Mesendoderm (in vitro differentiated cells): ENCODE data around the gene GPR62.

Experiments
- DNase-seq: peaks from one replicate; pipeline ENCODE4 v3.0.0; 2013
- H2AK5ac ChIP-seq: 2 replicates; pipeline ENCODE4 v1.6.1; 2013; ENCODE audit warnings: low read length, inconsistent platforms
- H2BK120ac ChIP-seq: 2 replicates; pipeline ENCODE4 v1.6.1; 2013; ENCODE audit warnings: low read depth, mild to moderate bottlenecking, low read length, moderate library complexity, mixed read lengths
- H2BK15ac ChIP-seq: replicated peaks from 2 replicates; pipeline ENCODE4 v1.6.1; 2013; ENCODE audit warnings: low read depth, mild to moderate bottlenecking, moderate library complexity
- H2BK5ac ChIP-seq: 2 replicates; pipeline ENCODE4 v1.6.1; 2013; ENCODE audit warnings: low read length, inconsistent platforms
- H3K18ac ChIP-seq: 2 replicates; pipeline ENCODE4 v1.6.1; 2013; ENCODE audit warnings: mild to moderate bottlenecking, low read length, mixed read lengths
- H3K23ac ChIP-seq: one replicate; pipeline ENCODE4 v1.6.1; 2013; ENCODE audit warnings: low read length
- H3K27ac ChIP-seq: 2 replicates; pipeline ENCODE4 v1.5.1; 2013; ENCODE audit warnings: low read depth, mild to moderate bottlenecking, inconsistent platforms, low read length, moderate library complexity
- H3K27me3 ChIP-seq: 2 replicates; pipeline ENCODE4 v1.6.1; 2013; ENCODE audit warnings: low read length, control low read depth, mild to moderate bottlenecking, inconsistent platforms; ENCODE audit not compliant: insufficient read depth, poor library complexity
- H3K36me3 ChIP-seq: 2 replicates; pipeline ENCODE4 v1.6.1; 2013; ENCODE audit warnings: low read length, inconsistent platforms; ENCODE audit not compliant: control insufficient read depth, insufficient read depth
- H3K4ac ChIP-seq: one replicate; pipeline ENCODE4 v1.6.1; 2013; ENCODE audit warnings: low read depth, mild to moderate bottlenecking, low read length, moderate library complexity
- H3K4me1 ChIP-seq: 2 replicates; pipeline ENCODE4 v1.6.1; 2013; ENCODE audit warnings: low read depth, low read length, inconsistent platforms; ENCODE audit not compliant: control insufficient read depth
- H3K4me2 ChIP-seq: 2 replicates; pipeline ENCODE4 v1.6.1; 2013; ENCODE audit warnings: low read length
- H3K4me3 ChIP-seq: 2 replicates; pipeline ENCODE4 v1.5.1; 2013; ENCODE audit warnings: mild to moderate bottlenecking, low read length
- H3K56ac ChIP-seq: one replicate; pipeline ENCODE4 v1.6.1; 2013; ENCODE audit warnings: low read length
- H3K79me1 ChIP-seq: 2 replicates; pipeline ENCODE4 v1.6.1; 2013; ENCODE audit warnings: low read length, inconsistent platforms
- H3K79me2 ChIP-seq: 2 replicates; pipeline ENCODE4 v1.6.1; 2013; ENCODE audit warnings: mild to moderate bottlenecking, low read length; ENCODE audit not compliant: control insufficient read depth, insufficient read depth
- H3K9ac ChIP-seq: 2 replicates; pipeline ENCODE4 v1.6.1; 2013; ENCODE audit warnings: low read length, inconsistent platforms
- H4K5ac ChIP-seq: one replicate; pipeline ENCODE4 v1.6.1; 2013; ENCODE audit warnings: low read length
- H4K8ac ChIP-seq: one replicate; pipeline ENCODE4 v1.6.1; 2013; ENCODE audit warnings: low read depth, mild to moderate bottlenecking, control low read depth, low read length, moderate library complexity
- WGBS: extraction: QIAGEN DNeasy Blood & Tissue Kit; methylation state at CpG from one replicate; pipeline ENCODE4 v1.1.7; 2013; ENCODE audit warnings: low lambda C conversion rate, missing lambda C conversion rate; ENCODE audit not compliant: insufficient coverage; ENCODE audit errors: extremely low coverage; 5-methylcytosine and 5-hydroxymethylcytosine counted together

The GPR62 gene

DNA sequence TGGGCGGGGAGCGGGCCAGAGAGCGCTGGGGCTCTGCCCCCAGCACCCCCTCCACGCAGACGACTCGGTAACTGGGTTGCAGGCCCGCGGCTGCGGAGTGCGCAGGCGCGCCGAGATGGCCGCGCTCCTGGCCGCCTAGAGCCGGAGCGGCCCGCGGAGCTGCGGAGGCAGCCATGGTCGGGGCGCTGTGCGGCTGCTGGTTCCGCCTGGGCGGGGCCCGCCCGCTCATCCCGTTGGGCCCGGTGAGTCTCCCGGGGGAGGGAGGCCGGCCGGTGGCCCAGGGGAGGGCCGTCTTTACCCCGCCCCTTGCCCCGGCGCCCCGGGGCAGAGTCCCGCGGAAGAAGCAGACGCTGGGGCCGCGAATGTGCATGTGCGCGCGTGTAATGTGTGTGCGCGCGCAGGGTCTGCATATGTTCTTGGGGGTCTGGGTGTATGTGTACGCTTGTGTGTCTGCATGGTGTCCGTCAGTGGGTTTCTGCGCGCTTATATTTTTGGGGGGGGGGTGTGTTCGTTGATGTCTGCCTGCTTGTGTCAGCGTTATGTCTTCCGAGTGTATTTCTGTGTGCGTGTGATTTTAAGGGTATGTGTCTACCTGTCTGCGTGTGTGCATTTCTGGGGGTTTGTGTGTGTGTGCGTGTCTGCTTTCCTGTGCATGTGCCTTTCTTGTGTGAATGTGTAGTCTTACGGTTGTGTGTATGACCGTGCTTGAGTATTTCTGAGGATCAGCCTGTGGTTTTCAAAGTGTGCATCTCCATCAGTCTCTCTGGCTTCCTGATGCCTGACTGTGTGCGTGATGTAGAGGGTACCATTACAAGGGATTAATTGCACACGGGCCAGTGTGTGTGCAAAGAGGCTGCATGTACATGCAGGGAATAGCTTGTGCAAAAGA lies 20.0 kb downstream of the GPR62 start, which contains the start of gene ABHD14A:
ABHD14A (plus strand) TSS at position 102 of the 889 bp plus-strand sequence; CDS start at position 174, 72 bp downstream.
- Histone ChIP-seq H3K4me1 (peaks cover 7% of the 10 kb centered on the region), H2BK5ac (no peak within 1 kb of the TSS), H3K18ac (peak within 1 kb of the TSS; percentile 34), H3K4me2 (peak within 1 kb of the TSS; percentile 49), H2BK120ac (no peak within 1 kb of the TSS), H3K4me3 (peak within 1 kb of the TSS; percentile 12), H3K27ac (no peak within 1 kb of the TSS), H3K27me3 (peaks cover 2% of the 10 kb centered on the region), H3K4ac (peak within 1 kb of the TSS; percentile 56), H3K79me2 (no peaks in the 10 kb centered on the region), H3K56ac (peak within 1 kb of the TSS; percentile 82), H3K23ac (peak within 1 kb of the TSS; percentile 68), H4K5ac (peak within 1 kb of the TSS; percentile 37), H3K36me3 (no peaks in the 10 kb centered on the region), H2AK5ac (peak within 1 kb of the TSS; percentile 22), H4K8ac (peak within 1 kb of the TSS; percentile 69), H3K79me1 (no peaks in the 10 kb centered on the region), H3K9ac (peak within 1 kb of the TSS; percentile 63), H2BK15ac (no peak within 1 kb of the TSS)
- peak; percentile 61 for DNase-seq
- no CpG with 5 or more reads among the region's 63 CpGs for WGBS

GRCh38 chr3:51975852-51976549 lies 20.8 kb downstream of the GPR62 start:
- Histone ChIP-seq H3K4me2 (peak overlapping the region; percentile 49), H3K4me1 (peaks cover 7% of the 10 kb centered on the region), H3K4ac (no peak overlapping the region), H3K56ac (no peak overlapping the region), H3K23ac (no peak overlapping the region), H3K27me3 (peaks cover 2% of the 10 kb centered on the region), H3K18ac (no peak overlapping the region), H3K27ac (no peak overlapping the region), H4K5ac (no peak overlapping the region), H2AK5ac (no peak overlapping the region), H2BK5ac (no peak overlapping the region), H2BK120ac (no peak overlapping the region), H4K8ac (no peak overlapping the region), H3K36me3 (no peaks in the 10 kb centered on the region), H3K9ac (peak overlapping the region; percentile 63), H3K79me2 (no peaks in the 10 kb centered on the region), H3K79me1 (no peaks in the 10 kb centered on the region), H2BK15ac (no peak overlapping the region), H3K4me3 (no peak overlapping the region)
- peak; percentile 54 for DNase-seq
- no CpG with 5 or more reads among the region's 46 CpGs for WGBS

GRCh38 chr3:51977446-51978142 lies 22.4 kb downstream of the GPR62 start:
- H3K79me2 ChIP-seq = no peaks in the 10 kb centered on the region
- H3K18ac ChIP-seq = no peak overlapping the region
- no peak overlapping the region for H2AK5ac ChIP-seq
- H3K4me2 ChIP-seq = no peak overlapping the region
- H4K8ac ChIP-seq = no peak overlapping the region
- H3K36me3 ChIP-seq = no peaks in the 10 kb centered on the region
- H2BK5ac ChIP-seq = no peak overlapping the region
- no peak overlapping the region for H3K23ac ChIP-seq
- no CpG with 5 or more reads among the region's 9 CpGs for WGBS
- H2BK15ac ChIP-seq = no peak overlapping the region
- no peak overlapping the region for H3K56ac ChIP-seq
- H2BK120ac ChIP-seq = no peak overlapping the region
- no peak overlapping the region for H3K27ac ChIP-seq
- no peak overlapping the region for H3K9ac ChIP-seq
- peaks cover 2% of the 10 kb centered on the region for H3K27me3 ChIP-seq
- H3K4ac ChIP-seq = no peak overlapping the region
- H4K5ac ChIP-seq = no peak overlapping the region
- no peak overlapping the region for H3K4me3 ChIP-seq
- no peaks in the 10 kb centered on the region for H3K79me1 ChIP-seq
- no peak for DNase-seq
- H3K4me1 ChIP-seq = peaks cover 7% of the 10 kb centered on the region

- Histone ChIP-seq H2BK15ac (no peak overlapping the region), H3K79me1 (no peaks in the 10 kb centered on the region), H3K56ac (no peak overlapping the region), H3K9ac (no peak overlapping the region), H3K27ac (no peak overlapping the region), H4K8ac (no peak overlapping the region), H3K79me2 (no peaks in the 10 kb centered on the region), H3K4ac (no peak overlapping the region), H3K23ac (no peak overlapping the region), H3K18ac (no peak overlapping the region), H2AK5ac (no peak overlapping the region), H3K36me3 (no peaks in the 10 kb centered on the region), H4K5ac (no peak overlapping the region), H2BK120ac (no peak overlapping the region), H3K4me1 (peaks cover 7% of the 10 kb centered on the region), H3K4me3 (no peak overlapping the region), H3K27me3 (peaks cover 2% of the 10 kb centered on the region), H2BK5ac (no peak overlapping the region), H3K4me2 (no peak overlapping the region)
- no CpG with 5 or more reads among the region's 4 CpGs for WGBS
- no peak for DNase-seq
Observed at GRCh38 chr3:51978143-51978502, 22.9 kb downstream of the GPR62 start.

GRCh38 chr3:51980253-51980652 lies 25.1 kb downstream of the GPR62 start:
- Histone ChIP-seq H2BK5ac (no peak overlapping the region), H3K4me3 (no peak overlapping the region), H3K9ac (no peak overlapping the region), H4K8ac (no peak overlapping the region), H4K5ac (no peak overlapping the region), H3K56ac (no peak overlapping the region), H3K27me3 (peaks cover 2% of the 10 kb centered on the region), H2BK15ac (no peak overlapping the region), H3K4ac (no peak overlapping the region), H3K27ac (no peak overlapping the region), H3K79me1 (peaks cover 3% of the 10 kb centered on the region), H3K23ac (no peak overlapping the region), H3K36me3 (no peaks in the 10 kb centered on the region), H2AK5ac (no peak overlapping the region), H3K4me1 (peaks cover 7% of the 10 kb centered on the region), H2BK120ac (no peak overlapping the region), H3K4me2 (no peak overlapping the region), H3K79me2 (no peaks in the 10 kb centered on the region), H3K18ac (no peak overlapping the region)
- WGBS = no CpG with 5 or more reads among the region's 10 CpGs
- DNase-seq = no peak
